Kidney epithelial cell (primary cell): ENCODE results near the gene CLTB. TPM values are rescaled to one million over a fixed set of nuclear protein-coding genes. Genes with fewer than 3 reads are reported as not detected.

ENCODE experiments used
- DNase-seq: peaks from one replicate; pipeline ENCODE4 v3.0.0-alpha.2; 2010; ENCODE audit warnings: low read depth
- H3K27me3 ChIP-seq: 2 replicates; pipeline ENCODE4 v1.6.0; 2011; ENCODE audit warnings: low read length; ENCODE audit not compliant: control insufficient read depth, insufficient read depth
- H3K36me3 ChIP-seq: 2 replicates; pipeline ENCODE4 v1.5.1; 2011; ENCODE audit warnings: low read length; ENCODE audit not compliant: control insufficient read depth, insufficient read depth
- H3K4me3 ChIP-seq: 2 replicates; pipeline ENCODE4 v1.5.1; 2011; ENCODE audit warnings: low read depth, mild to moderate bottlenecking, control low read depth, low read length
- total RNA-seq: library from RNA; depleted of rRNA; stranded (reverse); fragments of >200 nt; gene quantifications from 2 replicates; pipeline ENCODE4 v1.2.3, GENCODE V29; 2015
- TF ChIP-seq, protein P1 (sequence below): IDR thresholded peaks from 2 replicates; pipeline ENCODE4 v1.5.1; 2011; ENCODE audit warnings: mild to moderate bottlenecking, moderate library complexity, low read length, control low read depth, inconsistent platforms; ENCODE audit not compliant: insufficient read depth, poor library complexity, severe bottlenecking

CLTB gene
- total RNA-seq, 1 donor from 2014 or later: 172 TPM

DNA sequence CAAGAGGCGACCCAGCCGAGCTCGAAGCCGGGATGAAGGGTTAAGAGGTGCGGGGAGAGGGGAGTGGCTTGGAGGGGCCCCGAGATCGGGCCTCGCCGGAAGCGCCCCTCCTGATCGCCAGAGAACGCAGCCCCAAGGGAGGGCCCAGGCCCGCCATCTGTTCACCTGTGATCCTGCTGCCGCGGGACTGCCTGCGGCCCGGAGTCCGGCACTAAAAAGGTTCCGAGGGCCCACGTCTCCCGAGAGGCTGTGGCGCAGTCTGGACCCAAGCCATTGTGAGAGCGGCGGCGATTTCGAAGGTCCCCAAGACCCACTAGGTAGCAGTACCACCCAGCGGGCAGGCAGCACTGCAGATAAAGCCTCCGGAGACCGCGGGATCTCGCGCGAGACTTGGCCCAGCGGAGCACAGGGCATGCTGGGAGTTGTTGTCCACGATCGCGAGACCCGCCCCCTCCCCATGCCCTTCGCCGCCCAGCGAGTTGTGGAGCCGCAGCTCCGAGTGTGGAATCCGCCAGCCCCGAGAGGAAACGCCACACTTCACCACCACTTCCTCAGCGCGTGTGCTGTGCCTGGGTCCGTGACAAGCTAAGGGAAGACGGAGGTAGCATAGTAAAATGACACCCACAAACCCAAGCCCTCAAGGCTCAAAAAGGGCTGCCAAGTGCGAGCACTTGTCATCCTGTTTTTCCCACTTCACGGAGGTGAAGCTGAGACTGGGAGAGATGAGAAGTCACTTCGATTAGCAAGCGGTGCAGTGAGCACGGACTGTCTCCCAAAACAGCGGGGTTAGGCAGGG is 54.7 kb downstream of the CLTB start, which contains the start of gene KIAA1191:
Gene KIAA1191 (minus strand): TSS at position 328 of the 796 bp plus-strand sequence. CDS start 2,256 bp downstream, outside the sequence.
- no peaks in the 10 kb centered on the region for H3K36me3 ChIP-seq
- peak within 1 kb of the TSS; percentile 93 for H3K4me3 ChIP-seq
- TF ChIP-seq, protein P1, sequence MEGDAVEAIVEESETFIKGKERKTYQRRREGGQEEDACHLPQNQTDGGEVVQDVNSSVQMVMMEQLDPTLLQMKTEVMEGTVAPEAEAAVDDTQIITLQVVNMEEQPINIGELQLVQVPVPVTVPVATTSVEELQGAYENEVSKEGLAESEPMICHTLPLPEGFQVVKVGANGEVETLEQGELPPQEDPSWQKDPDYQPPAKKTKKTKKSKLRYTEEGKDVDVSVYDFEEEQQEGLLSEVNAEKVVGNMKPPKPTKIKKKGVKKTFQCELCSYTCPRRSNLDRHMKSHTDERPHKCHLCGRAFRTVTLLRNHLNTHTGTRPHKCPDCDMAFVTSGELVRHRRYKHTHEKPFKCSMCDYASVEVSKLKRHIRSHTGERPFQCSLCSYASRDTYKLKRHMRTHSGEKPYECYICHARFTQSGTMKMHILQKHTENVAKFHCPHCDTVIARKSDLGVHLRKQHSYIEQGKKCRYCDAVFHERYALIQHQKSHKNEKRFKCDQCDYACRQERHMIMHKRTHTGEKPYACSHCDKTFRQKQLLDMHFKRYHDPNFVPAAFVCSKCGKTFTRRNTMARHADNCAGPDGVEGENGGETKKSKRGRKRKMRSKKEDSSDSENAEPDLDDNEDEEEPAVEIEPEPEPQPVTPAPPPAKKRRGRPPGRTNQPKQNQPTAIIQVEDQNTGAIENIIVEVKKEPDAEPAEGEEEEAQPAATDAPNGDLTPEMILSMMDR: peak; percentile 24
- no peaks in the 10 kb centered on the region for H3K27me3 ChIP-seq
- DNase-seq: peak; percentile 74

DNA sequence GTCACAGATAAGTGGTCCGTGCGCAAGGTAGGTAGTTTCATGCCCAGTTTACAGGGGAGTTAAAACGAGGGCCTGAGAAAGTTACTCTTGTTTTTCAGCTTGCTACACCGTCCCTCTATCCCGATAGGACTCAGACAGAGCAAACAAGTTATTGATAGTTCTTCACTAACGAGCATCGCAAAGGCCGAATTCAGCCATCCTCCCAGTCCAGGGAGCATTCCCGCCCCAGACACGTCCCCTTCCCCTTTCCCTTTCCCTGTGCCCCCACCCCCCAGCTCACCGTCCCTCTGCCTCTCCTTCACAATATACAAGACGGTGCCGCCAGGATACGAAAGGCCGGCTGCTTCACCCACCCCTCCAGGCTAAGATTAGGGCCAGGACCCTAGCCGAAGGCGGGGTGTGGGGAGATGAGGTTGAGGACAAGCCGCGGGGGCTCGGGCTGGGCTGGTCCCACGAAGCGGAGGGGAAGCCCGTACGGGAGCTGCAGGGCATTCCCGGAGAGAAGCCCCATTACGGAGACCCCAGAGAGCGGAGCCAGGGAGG is 55.4 kb downstream of the CLTB start:
- no peaks in the 10 kb centered on the region for H3K27me3 ChIP-seq
- DNase-seq: no peak
- TF ChIP-seq, protein P1: no peak
- H3K4me3 ChIP-seq: peak overlapping the region; percentile 93
- peaks cover 1% of the 10 kb centered on the region for H3K36me3 ChIP-seq

DNA sequence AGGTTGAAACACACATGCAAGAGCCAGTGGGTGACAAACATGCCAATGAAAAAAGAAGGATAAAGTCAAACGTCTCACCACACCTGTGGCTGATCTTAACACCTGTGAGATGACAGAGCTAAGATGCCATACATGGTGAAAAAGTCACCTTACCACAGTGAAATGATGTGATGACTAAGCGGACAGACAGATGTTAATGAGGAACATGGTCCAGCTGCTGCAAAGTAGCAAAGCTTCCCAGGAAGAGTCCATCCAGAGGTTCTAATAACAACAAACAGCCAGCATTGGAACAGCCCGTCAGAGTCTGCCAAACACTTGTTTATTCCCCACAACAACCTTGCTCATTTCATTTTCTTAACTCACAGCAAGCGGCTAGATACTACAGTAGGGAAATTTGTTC is 56.7 kb downstream of the CLTB start:
- TF ChIP-seq, protein P1: no peak
- no peak for DNase-seq
- peaks cover 1% of the 10 kb centered on the region for H3K36me3 ChIP-seq
- H3K27me3 ChIP-seq: no peaks in the 10 kb centered on the region
- H3K4me3 ChIP-seq: no peak overlapping the region

DNA sequence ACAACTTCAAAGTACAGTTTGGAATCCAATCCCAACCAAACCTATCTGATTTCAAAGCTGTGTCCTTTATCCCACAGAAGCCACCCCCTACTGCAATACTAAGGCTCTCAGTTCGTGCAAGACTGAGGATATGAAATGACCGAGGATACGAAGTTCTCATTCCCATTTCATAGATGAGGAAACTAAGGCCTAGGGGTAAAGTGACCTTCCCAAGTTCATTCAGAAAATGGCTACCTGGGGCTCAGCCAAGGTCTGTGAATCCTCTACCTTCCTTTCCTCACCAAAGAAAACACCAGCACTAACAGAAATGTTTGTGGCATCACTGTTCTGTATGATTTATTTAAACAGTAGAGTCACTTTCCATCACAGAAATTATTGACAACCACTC is 60.2 kb downstream of the CLTB start:
- H3K36me3 ChIP-seq: peaks cover 1% of the 10 kb centered on the region
- TF ChIP-seq, protein P1: no peak
- DNase-seq: no peak
- no peak overlapping the region for H3K4me3 ChIP-seq
- no peaks in the 10 kb centered on the region for H3K27me3 ChIP-seq

DNA sequence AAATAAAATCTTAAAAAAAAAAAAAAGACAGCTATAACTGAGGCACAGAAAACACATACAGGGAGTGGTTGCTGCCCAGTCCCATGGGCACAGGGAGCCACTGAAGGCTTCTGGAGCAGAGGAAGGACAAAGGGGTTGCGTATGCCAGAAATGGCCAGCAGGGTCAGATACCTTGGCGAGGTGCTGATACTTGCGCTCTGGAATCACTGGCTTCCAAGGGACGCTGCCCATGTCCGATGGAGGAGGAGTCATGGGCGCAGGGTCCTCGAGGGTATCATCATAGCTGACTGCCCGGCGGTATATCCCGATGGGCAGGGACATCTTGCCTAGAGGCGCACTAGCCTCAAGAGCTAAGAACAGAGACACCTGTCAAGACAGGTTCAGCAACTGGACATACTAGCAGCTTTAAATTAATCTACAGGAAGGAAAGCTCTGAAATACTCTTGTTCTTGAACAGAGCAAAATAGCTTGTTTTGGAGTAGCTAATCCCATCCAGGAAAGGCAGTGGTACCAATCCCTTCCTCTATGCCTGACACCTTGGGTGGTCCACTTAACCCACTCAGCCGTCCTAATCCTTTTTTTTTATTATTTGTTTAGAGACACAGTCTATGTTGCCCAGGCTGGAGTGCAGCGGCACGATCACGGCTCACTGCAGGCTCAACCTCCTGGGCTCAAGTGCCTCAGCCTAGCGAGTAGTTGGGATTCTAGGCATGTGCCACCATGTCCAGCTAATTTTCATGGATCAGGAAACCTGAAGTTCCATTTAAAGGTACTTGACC is 60.8 kb downstream of the CLTB start:
- H3K4me3 ChIP-seq: no peak overlapping the region
- TF ChIP-seq, protein P1: no peak
- no peaks in the 10 kb centered on the region for H3K27me3 ChIP-seq
- peaks cover 1% of the 10 kb centered on the region for H3K36me3 ChIP-seq
- DNase-seq: no peak
